GM19467 (cell line): Measurements from ENCODE around the gene DAO.
"Not testable (repeated sequence)": the region's sequence is repeated elsewhere in the genome, so short reads cannot be mapped to it uniquely, and the experiment has no call there.

ENCODE experiments used
- ATAC-seq: cut with Tn5 transposase; IDR thresholded peaks from one replicate; pipeline ENCODE4 v1.9.1; 2021; ENCODE audit warnings: mild to moderate bottlenecking, moderate library complexity; ENCODE audit not compliant: unreplicated experiment

The DAO gene

GRCh38 chr12:108879615-108880254 lies at the start of gene DAO:
DAO (plus strand) TSS chr12:108880092; CDS start chr12:108885007, 4,915 bp downstream.
- no peak for ATAC-seq

DNA sequence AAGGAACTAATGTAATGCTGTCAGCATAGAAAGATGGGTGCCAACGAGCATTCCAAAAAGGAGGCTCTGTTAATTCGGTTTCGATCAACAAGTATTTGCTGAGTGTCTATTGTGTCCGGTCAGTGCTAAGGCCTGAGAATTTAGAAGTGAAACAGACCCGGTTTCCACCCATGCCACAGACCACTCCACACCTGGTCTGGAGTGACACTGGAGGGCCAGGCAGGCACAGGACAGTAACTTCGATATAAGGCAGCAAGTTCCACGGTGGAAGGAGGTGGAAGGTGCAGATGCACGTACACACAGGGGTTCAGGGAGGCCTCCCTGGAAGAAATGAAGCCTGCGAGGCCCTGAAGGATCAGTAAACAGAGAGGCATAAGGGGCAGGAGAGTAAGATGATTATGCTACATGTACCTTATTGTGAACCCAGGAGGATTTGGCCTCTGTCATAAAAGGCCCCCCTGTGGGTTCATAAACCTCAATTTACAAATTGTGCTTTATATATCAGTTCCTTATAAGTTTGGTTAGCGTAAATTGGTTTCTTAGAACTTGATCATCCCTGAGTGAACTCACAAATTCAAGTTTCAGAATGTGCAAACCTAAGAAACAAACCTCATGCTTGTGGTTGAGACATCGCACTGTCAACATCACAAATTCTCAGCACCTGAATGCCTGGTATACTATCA lies 48.4 kb upstream of the DAO start:
- peak; percentile 50 for ATAC-seq

DNA sequence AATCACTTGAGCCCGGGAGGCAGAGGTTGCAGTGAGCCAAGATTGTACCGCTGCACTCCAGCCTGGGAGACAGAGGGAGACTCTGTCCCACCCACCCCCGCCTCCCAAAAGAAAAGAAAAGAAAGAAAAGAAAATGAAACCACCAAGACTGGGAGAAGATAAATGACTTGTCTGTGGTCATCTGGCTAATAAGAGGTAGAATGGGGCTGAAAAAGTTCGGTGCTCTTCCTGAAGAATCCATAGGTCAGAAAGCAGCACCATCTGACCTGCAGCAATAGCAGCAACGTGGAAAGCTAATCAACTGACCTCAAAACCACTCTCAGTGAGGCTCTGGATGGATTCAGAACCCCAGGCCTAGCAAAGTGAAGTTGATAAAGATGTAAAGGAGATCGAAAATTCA lies 47.7 kb upstream of the DAO start:
- ATAC-seq: no peak

DNA sequence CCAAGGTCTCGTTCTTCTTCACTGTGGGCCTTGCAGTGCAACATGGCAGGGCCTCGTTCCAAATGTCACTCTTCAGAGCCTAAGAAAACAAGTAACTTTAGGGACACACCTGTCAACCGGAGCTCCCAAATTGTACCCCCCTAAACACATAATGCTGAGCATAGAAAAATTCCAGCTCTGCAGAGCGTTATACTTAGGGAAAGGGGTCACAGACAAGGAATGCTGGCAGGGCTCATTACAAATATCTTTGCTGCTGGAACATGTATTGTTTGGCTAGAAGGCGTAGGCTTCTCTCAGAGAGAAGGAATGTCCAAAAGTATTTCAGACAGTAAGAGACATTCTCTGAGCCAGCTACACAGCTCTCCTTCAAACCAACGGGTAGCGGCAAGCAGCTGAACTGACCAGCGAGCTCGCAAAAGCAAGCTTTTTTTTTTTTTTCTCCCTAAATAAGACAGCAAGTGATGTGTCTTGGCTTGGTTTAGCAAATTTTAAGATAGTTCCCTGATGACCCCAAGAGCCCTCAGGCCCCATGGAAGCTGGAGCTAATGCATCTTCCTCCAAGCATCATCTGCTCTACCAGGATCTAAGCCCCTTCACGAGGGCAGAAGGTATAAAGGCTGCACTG lies 47.0 kb upstream of the DAO start:
- ATAC-seq: no peak

- ATAC-seq: no peak
These were observed 46.5 kb upstream of the DAO start for GRCh38 chr12:108833355-108833733.

GRCh38 chr12:108833757-108834472 lies 46.0 kb upstream of the DAO start:
- ATAC-seq: no peak

DNA sequence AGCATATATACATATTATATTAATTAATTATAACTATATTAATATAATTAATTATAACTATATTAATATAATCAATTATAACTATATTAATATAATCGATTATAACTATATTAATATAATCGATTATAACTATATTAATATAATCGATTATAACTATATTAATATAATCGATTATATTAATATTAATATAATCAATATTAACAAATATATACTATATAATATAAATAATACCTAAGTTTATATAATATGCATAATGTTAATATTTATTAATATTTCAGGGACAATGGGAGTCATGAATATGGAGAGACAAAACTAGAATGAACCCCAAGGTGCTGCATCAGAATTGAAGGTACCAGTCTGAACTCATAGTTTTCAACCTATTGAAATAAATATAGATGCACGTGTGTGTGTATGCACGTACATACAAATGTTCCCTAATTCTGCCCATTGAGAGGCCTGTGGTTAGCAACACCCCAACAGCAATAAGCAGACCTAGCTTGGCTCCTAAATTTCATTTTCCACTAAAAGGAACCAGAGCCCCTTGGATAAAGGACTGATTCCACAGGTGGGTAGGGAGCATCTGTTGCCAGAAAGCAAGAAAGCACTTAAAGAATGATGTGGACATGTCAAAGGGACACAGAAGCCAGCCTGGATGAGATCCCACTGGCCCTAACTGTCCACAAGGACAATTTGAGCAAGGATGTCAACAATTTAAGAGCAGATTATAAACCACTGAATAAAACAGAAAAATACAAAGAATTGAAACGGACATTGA lies 43.8 kb upstream of the DAO start:
- ATAC-seq: no peak

DNA sequence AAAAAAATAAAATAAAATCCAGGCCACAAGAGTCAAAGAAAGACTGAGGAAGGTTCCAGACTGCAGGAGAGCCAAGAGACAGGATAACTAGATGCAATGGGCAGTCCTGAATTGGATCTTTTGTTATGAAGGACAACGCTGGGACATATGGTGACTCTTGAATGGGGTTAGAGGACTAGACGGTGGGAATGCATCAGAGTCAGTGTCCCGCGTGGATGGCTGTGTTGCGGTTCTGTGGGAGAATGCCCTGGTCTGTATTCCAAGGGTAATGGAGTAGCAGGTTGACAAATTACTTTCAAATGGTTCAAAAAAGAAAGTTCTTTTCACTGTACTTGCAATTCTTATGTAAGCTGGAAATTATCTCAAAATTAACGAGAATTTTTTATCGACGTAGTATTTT lies 42.7 kb upstream of the DAO start:
- no peak for ATAC-seq

- no peak for ATAC-seq
These were observed 42.2 kb upstream of the DAO start for GRCh38 chr12:108837680-108838079.

DNA sequence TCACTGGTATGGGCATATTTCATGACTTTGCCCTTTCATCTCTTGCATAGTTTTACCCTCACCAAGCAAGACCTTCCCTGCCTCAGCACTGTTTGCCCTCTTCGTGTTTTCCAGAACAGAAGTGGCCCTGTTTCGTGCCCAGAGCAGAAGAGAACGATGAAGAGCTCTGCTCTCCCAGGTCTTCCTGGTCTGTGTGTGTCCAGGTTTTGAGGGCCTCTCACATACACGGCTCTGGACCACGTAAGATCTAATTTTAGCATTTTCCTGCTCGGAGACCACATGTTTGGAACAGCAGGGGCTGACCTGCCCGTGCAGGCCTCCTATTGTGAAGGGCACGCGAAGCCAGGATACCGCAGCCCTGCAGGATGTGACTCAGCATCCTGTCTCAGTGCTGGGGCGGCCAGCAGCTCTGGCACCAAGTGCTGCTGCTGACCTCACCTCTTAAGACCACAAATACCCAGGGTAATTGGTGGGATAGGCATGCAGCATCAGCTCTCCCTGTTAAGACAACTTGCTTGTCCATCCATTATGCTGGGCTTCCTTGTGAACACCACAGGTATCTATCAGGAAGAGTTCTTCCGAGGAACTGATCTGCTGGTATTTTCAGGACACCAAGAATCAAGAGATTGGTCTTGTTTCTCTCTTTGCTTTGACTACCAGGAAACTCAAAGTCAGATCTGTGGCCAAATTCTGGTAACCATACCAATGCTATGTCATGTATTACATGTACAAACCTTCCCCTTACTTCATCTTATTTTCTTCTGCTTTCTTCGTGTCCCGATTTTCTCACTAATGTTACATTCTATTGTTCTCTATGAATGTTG lies 41.5 kb upstream of the DAO start:
- ATAC-seq: peak; percentile 96

DNA sequence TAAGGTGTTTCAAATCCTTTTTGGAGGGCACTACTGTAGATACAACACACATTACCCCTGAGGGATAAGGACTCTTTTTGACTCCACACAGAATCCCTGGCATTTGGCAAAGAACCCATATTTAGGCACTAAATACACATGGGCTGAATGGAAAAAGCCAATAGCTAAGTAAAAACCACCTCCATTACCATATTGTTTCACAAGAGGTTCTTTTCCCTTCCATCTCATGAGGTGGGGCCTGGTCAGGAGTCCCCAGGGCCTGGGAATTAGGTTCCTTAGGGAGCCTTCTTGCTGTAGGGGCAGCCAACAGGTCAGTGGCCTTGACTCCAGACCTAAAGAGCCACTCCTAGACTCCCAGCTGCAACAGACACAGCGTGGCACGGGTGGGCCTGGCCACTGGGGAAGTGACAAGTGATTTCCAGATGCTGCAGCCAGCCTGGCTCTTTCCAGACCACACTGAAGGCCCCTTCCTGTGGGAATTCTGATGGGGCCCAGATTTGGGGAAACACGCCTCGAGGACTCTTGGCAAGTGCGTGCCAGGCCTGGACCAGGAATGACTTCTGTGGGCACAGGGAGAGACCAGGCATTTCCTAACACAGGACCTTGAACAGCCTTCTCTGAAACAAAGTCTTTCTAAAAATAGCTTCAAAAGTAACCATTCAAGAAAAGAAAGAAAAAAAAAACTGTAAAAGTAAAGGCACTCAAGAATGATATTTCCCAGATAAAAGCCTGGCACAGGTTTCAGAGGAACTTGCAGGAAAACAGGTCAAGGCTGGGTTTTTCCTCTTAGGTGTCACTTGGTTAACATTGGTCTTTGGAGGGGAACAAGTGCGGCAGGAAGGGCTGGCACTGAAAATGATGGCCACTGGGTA lies 40.6 kb upstream of the DAO start:
- no peak for ATAC-seq

DNA sequence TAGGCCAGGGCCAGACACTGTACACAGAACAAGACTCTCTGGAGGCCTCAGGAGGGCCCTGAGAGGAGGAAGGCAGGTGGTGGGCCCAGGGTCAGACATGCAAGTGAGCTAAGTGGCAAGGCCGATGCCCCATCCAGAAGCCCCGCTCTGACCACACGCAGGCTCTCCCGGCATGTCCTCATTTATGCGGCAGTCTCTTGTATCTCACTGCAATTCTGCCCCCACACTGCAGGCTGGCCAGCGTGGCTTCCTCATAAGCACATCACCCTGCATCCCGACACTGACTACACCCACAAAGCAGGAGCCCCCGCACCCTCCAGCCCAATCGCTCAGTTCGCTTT lies 40.0 kb upstream of the DAO start:
- ATAC-seq: no peak

DNA sequence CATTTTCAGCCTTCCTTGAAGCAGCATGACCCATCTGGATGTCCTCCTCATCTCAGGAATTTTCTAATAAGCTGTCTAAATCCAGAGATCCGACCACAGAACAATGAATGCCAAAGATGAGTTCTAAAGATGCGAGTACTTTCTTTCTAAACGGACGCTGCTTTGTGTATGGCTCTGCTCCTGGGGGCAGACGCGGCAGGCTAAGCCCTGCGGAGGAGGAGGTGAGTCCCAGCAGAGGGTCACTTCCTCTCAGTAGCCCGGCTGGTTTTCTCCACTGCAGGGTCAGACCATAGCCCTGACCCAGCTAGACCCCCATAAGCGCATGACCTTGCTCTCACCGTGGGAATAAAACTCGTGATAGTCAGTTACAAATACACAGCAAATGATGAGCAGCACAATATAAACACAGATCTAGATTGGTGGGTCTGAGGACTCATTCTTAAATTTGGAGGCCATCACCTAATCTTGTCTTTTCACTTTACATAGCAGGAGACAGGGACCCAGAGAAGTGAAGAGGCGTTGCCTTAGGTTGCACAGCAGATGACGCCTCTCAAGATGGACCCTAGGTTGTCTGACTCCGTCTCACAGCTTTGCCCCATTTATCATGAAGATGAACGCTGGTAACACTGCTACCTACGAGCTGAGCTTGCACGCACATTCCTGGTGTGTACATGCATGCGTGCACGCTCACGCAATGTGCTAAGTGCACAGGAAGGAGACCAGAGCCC lies 39.1 kb upstream of the DAO start:
- no peak for ATAC-seq

DNA sequence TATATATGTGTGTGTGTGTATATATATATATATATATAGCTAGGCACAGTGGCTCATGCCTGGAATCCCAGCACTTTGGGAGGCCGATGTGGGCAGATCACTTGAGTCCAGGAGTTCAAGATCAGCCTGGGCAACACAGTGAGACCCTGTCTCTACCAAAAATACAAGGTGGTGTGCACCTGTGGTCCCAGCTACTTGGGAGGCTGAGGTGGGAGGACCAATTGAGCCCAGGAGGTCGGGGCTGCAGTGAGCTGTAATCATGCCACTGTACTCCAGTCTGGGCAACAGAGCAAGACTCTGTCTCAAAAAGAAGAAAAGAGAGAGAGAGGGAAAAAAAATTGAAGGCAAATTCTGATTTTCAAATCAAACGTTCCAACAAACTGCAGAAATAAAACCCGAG lies 38.1 kb upstream of the DAO start:
- ATAC-seq: not testable (repeated sequence)

GRCh38 chr12:108842361-108842760 lies 37.5 kb upstream of the DAO start:
- ATAC-seq: no peak

GRCh38 chr12:108843187-108843586 lies 36.7 kb upstream of the DAO start:
- ATAC-seq: no peak

GRCh38 chr12:108845696-108846095 lies 34.2 kb upstream of the DAO start:
- no peak for ATAC-seq

- ATAC-seq: no peak
These were observed 33.6 kb upstream of the DAO start for GRCh38 chr12:108846290-108846701.

DNA sequence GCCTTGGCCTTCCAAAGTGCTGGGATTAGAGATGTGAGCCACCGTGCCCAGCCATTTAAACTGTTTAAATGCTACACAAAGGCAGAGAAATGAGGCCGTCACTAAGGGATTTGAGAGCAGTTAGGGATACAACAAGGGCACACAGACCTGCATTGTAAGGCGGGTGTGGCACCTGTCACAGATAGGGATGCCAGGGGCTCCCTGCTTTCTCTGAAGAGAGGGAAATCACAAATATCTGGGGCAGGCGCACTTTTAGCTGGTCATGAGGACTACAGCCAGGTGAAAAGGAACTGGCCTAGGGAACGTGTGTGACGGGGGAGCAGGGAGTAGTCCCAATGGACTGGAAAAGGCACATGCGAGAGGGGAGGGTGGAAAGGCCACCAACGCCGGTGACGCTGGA lies 32.2 kb upstream of the DAO start:
- ATAC-seq: no peak
